ENCODE results near the gene NOL3. TPM values are rescaled to one million over a fixed set of nuclear protein-coding genes. Genes with fewer than 3 reads are reported as not detected.
A peak's percentile ranks its signal among the peaks of the same experiment; 100 is the strongest.

Gene NOL3
- total RNA-seq, 1 experiment from 2014 or later: 68.0 TPM

- peak within 1 kb of the TSS; percentile 85 for H2AFZ ChIP-seq
- BruUV-seq (replicated peaks): no TSS peak
These were observed 28.9 kb downstream of the NOL3 start, which contains the start of gene ELMO3 for GRCh38 chr16:67199011-67199807. ELMO3 (plus strand) TSS chr16:67199131; CDS start chr16:67199327, 196 bp downstream.

GRCh38 chr16:67199808-67200198, 29.5 kb downstream of the NOL3 start:
- no peaks in the 10 kb centered on the region for H3K27me3 ChIP-seq (ENCODE audit: insufficient read depth, low read depth)
- POLR2A ChIA-PET (ENCODE audit: unreplicated experiment): interaction anchor here (0.6 to 0.8 kb wide), 2 partner anchors 47 to 242 kb away, joined by 11 to 19 read pairs; no protein-coding TSS in a partner anchor
- CTCF ChIA-PET: interaction anchor here (1.8 kb wide), 1 partner anchor 44 kb away, joined by 7 read pairs; no protein-coding TSS in a partner anchor
- peaks cover 20% of the 10 kb centered on the region; the same call in 1 of the 2 replicates for H3K36me3 ChIP-seq (ENCODE audit: low read depth)
- H3K4me3 ChIP-seq: peak overlapping the region; percentile 89
- no peak overlapping the region for H3K27ac ChIP-seq
- peak in 1 of 2 experiments; percentile 34 for DNase-seq
- H3K79me2 ChIP-seq (ENCODE audit: low read depth): peaks cover 24% of the 10 kb centered on the region
- no peaks in the 10 kb centered on the region for H3K9me2 ChIP-seq (ENCODE audit: insufficient read depth)
- peak overlapping the region; percentile 95 for H3K4me2 ChIP-seq
- H4K20me1 ChIP-seq (ENCODE audit: insufficient read depth): peaks cover 11% of the 10 kb centered on the region; the same call in 1 of the 2 replicates
- TF ChIP-seq CTCF (conservative IDR thresholded peaks at IDR 0.05) (peak; percentile 58; the same call in 1 of the 2 replicates), EZH2 (IDR thresholded peaks at IDR 0.05; ENCODE audit: low read depth) (no peak)
- H3K4me1 ChIP-seq (replicated peaks; ENCODE audit: insufficient read depth): peaks cover 39% of the 10 kb centered on the region
- BruUV-seq (replicated peaks): no TSS peak
- no peaks in the 10 kb centered on the region for H3K9me3 ChIP-seq (ENCODE audit: insufficient read depth, low read depth)
- peak overlapping the region; percentile 85 for H2AFZ ChIP-seq
- H3F3A ChIP-seq (ENCODE audit: insufficient read depth, low read depth): peaks cover 46% of the 10 kb centered on the region
- intact Hi-C loops (cut with micrococcal nuclease; ENCODE audit: unreplicated experiment): loop anchor here (1.0 to 10.0 kb wide), 6 partner anchors 46 to 265 kb away; partner anchors contain the start of genes B3GNT9 and TPPP3

More at GRCh38 chr16:67199011-67199807, 28.9 kb downstream of the NOL3 start, which contains the start of gene ELMO3:
- peaks cover 12% of the 10 kb centered on the region for H4K20me1 ChIP-seq (ENCODE audit: insufficient read depth)
- H3K27ac ChIP-seq: peak within 1 kb of the TSS; percentile 75
- intact Hi-C loops (cut with micrococcal nuclease; ENCODE audit: unreplicated experiment): loop anchor here (1.0 to 10.0 kb wide), 6 partner anchors 47 to 266 kb away; partner anchors contain the start of genes B3GNT9 and TPPP3
- H3K9me2 ChIP-seq (ENCODE audit: insufficient read depth): no peaks in the 10 kb centered on the region
- ChIA-PET POLR2A (ENCODE audit: unreplicated experiment) (interaction anchor here (0.6 kb wide), 1 partner anchor 48 kb away, joined by 8 read pairs; no protein-coding TSS in a partner anchor), CTCF (interaction anchor here (1.0 to 1.8 kb wide), 3 partner anchors 45 to 245 kb away, joined by 3 to 7 read pairs (median 6); no protein-coding TSS in a partner anchor)
- no peak for TF ChIP-seq EZH2 (IDR thresholded peaks at IDR 0.05; ENCODE audit: low read depth)
- peak; percentile 70; the same call in 1 of the 2 replicates for TF ChIP-seq CTCF (conservative IDR thresholded peaks at IDR 0.05)
- peaks cover 40% of the 10 kb centered on the region for H3K4me1 ChIP-seq (replicated peaks; ENCODE audit: insufficient read depth)
- H3K4me3 ChIP-seq: peak within 1 kb of the TSS; percentile 89
- peak within 1 kb of the TSS; percentile 95 for H3K4me2 ChIP-seq
- peaks cover 25% of the 10 kb centered on the region; the same call in 1 of the 2 replicates for H3K36me3 ChIP-seq (ENCODE audit: low read depth)
- H3K9me3 ChIP-seq (ENCODE audit: insufficient read depth, low read depth): no peaks in the 10 kb centered on the region
- peaks cover 30% of the 10 kb centered on the region for H3K79me2 ChIP-seq (ENCODE audit: low read depth)
- peak; percentile 65 to 79 for DNase-seq
- H3K27me3 ChIP-seq (ENCODE audit: insufficient read depth, low read depth): no peaks in the 10 kb centered on the region
- H3F3A ChIP-seq (ENCODE audit: insufficient read depth, low read depth): peaks cover 50% of the 10 kb centered on the region

- no peaks in the 10 kb centered on the region for H3K9me3 ChIP-seq (ENCODE audit: insufficient read depth, low read depth)
- H2AFZ ChIP-seq: no peak overlapping the region
- BruUV-seq (replicated peaks): no TSS peak
- H3K4me1 ChIP-seq (replicated peaks; ENCODE audit: insufficient read depth): peaks cover 39% of the 10 kb centered on the region
- no peak for DNase-seq
- H3K27ac ChIP-seq: no peak overlapping the region
- H3K27me3 ChIP-seq (ENCODE audit: insufficient read depth, low read depth): no peaks in the 10 kb centered on the region
- H3K4me2 ChIP-seq: peak overlapping the region; percentile 95
- POLR2A ChIA-PET (ENCODE audit: unreplicated experiment): interaction anchor here (0.6 to 0.8 kb wide), 3 partner anchors 46 to 241 kb away, joined by 4 to 19 read pairs (median 11); partner anchors contain the start of gene TPPP3
- H3K79me2 ChIP-seq (ENCODE audit: low read depth): peaks cover 17% of the 10 kb centered on the region
- H4K20me1 ChIP-seq (ENCODE audit: insufficient read depth): peaks cover 11% of the 10 kb centered on the region; the same call in 1 of the 2 replicates
- no peak for TF ChIP-seq EZH2 (IDR thresholded peaks at IDR 0.05; ENCODE audit: low read depth)
- no peak for TF ChIP-seq CTCF (conservative IDR thresholded peaks at IDR 0.05)
- peaks cover 46% of the 10 kb centered on the region for H3F3A ChIP-seq (ENCODE audit: insufficient read depth, low read depth)
- H3K4me3 ChIP-seq: peak overlapping the region; percentile 89
- CTCF ChIA-PET: interaction anchor here (0.6 kb wide), 1 partner anchor 47 kb away, joined by 3 read pairs; no protein-coding TSS in a partner anchor
- H3K9me2 ChIP-seq (ENCODE audit: insufficient read depth): no peaks in the 10 kb centered on the region
- intact Hi-C loops (cut with micrococcal nuclease; ENCODE audit: unreplicated experiment): no loop called here
- peaks cover 15% of the 10 kb centered on the region; the same call in 1 of the 2 replicates for H3K36me3 ChIP-seq (ENCODE audit: low read depth)
These were observed 30.2 kb downstream of the NOL3 start for GRCh38 chr16:67200491-67200890.

Data from PC-9 (cell line).